Uterus (tissue), 2 donors: ENCODE measurements around the gene UCK2.

Source experiments
- POLR2A ChIP-seq, 2 donors: fragments of 450-650 bp; IDR thresholded peaks; one replicate each; pipeline ENCODE4 v1.6.1; 2016; ENCODE audit warnings: antibody characterized with exemption in 2 of 2, mild to moderate bottlenecking in 1 of 2, moderate library complexity in 1 of 2
- TF ChIP-seq, protein P1 (sequence below), 4 experiments: fragments of 200-600 bp in 2 of 4; fragments of 450-650 bp in 2 of 4; sonication (generic) in 2 of 4; IDR thresholded peaks; one replicate each; pipeline ENCODE4 v1.5.1; 2016 to 2019; ENCODE audit warnings: antibody characterized with exemption in 4 of 4, mild to moderate bottlenecking in 2 of 4, moderate library complexity in 1 of 4

GRCh38 chr1:165871311-165872067 lies 44.1 kb downstream of the UCK2 start:
- TF ChIP-seq, protein P1, sequence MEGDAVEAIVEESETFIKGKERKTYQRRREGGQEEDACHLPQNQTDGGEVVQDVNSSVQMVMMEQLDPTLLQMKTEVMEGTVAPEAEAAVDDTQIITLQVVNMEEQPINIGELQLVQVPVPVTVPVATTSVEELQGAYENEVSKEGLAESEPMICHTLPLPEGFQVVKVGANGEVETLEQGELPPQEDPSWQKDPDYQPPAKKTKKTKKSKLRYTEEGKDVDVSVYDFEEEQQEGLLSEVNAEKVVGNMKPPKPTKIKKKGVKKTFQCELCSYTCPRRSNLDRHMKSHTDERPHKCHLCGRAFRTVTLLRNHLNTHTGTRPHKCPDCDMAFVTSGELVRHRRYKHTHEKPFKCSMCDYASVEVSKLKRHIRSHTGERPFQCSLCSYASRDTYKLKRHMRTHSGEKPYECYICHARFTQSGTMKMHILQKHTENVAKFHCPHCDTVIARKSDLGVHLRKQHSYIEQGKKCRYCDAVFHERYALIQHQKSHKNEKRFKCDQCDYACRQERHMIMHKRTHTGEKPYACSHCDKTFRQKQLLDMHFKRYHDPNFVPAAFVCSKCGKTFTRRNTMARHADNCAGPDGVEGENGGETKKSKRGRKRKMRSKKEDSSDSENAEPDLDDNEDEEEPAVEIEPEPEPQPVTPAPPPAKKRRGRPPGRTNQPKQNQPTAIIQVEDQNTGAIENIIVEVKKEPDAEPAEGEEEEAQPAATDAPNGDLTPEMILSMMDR (IDR thresholded peaks at IDR 0.05): no peak
- TF ChIP-seq POLR2A (IDR thresholded peaks at IDR 0.05): no peak
